Measurements from ENCODE around the gene ZNF701.
A peak's percentile ranks its signal among the peaks of the same experiment; 100 is the strongest.
"Not testable (repeated sequence)": the region's sequence is repeated elsewhere in the genome, so short reads cannot be mapped to it uniquely, and the experiment has no call there.

ZNF701 gene

DNA sequence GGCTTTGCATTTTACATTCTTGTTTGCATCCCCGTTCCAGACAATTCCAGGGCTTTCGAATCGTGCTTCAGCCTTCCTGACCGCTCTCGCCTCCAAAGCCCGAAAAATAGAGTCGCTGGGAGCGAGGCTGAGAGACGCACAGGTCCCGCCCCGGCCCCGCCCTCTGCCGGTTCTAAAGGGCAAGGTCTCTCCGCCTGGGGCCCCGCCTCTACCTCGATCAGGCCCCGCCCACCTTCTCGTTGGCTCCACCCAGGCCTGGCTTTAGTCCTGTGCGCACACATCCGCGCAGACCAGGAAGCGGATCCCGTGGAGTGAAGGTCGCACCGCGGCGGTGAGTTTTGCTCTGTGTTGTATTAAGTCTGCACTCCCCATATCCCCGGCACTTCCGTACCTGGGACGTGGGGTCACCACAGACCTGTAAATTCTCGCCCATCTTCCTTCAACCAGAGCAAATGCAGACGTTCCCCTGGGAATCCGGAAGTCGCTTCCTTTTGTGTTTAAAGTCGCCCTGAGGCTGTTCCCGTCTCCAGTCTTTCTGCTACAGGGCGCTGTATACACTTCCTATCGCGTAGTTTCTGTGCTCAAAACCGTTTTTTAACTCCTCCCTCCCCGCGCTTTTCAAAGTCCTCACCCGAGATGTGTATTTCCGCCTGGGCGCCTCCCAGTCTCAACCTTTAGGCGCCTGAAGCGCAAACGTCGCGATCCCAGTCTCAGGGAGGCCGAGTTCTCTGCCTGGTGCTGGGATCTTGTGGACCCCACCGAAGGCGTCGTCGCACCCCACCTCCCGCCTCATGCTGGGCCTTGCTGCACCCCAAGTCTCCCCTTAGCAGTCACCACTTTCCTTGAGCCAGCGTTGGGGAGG lies at the start of gene ZNF701:
TSS of gene ZNF701 (plus strand) at position 288 of the 862 bp plus-strand sequence. CDS start 3,861 bp downstream, outside the sequence.
- peak; percentile 93 for DNase-seq

DNA sequence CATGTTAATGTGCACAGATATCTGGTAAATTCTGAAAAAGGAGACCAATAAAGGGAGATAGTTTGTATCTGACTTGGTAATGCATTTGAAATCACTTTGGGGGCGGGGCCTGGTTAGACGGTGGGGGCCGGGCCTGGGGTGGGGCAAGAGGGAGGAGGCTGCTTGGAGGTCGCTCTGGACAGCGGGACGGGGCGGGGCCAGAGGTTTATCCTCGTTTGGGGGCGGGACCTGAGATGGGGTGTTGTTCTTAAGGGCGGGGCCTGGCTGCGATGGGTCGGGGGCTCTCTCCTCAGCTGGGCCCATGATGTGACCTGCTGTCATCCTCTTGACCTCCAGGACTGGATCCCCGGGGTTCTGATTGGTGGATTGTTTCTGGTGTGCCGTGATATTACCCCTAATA lies 47.5 kb upstream of the ZNF701 start:
- no peak for DNase-seq

DNA sequence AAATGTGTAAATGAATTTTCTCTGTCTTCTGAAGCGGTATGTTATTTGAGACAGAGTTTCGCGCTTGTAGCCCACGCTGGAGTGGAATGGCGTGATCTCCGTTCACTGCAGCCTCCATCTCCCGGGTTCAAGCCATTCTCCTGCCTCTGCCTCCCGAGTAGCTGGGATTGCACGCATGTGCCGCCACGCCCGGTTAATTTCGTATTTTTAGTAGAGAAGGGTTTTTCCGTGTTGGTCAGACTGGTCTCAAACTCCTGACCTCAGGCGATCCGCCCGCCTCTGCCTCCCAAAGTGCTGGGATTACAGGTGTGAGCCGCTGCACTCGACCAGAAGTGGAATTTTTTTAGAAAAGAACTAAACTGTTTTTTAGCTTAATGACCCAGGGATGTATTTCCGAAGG lies 46.0 kb upstream of the ZNF701 start:
- no peak for DNase-seq

DNA sequence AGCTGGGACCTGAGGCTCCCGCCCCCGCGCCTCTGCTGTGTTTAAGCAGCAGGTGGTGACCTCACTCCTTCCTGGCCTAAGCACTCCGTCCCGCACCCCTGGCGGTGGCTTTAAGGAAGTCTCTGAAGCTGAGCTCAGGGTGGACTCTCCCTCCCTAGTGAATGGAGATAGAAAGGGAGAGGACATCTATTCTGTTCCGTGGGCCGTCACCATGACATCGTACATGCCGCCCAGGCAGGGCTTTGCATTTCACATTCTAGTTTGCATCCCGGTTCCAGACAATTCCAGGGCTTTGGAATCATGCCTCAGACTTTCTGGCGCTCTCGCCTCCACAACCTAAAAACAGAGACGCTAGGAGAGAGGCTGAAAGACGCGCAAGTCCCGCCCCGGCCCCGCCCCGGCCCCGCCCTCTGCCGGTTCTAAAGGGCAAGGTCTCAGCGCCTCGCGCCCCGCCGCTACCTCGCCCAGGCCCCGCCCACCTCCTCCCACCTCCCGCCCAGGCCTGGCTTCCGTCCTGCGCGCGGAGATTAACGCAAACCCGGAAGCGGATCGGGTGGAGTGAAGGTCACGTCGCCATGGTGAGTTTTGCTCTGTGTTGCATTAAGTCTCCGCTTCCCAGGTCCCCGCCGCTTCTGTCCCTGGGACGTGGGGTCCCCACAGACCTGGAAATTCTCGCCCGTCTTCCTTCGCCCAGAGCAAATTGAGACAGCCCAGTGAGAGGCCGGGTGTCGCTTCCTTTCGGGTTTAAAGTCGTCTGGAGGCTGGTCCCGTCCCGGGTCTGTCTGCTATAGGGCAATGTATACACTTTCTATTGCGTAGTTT lies 42.7 kb upstream of the ZNF701 start, which contains the start of gene ZNF808:
TSS of gene ZNF808 (plus strand) at position 535 of the 822 bp plus-strand sequence. CDS start 15,617 bp downstream, outside the sequence.
- DNase-seq: peak; percentile 99

DNA sequence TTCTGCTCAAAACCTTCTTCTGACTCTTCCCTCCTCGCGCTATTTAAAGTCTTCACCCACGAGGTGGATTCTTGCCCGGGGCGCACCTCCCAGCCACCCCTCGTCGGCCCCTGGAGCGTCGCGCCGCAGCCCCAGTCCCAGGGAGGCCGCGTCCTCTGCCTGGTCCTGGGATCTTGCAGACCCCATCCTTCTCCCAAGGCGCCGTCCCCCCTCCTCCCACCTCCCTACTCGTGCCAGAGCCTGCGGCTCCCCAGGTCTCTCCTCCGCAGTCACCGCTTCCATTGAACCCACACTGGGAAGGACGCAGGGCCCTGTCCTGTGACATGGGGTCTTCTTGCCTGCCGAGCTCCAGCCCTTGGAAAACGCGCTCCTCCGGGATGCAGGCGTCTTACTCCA lies 42.1 kb upstream of the ZNF701 start:
- no peak for DNase-seq

DNA sequence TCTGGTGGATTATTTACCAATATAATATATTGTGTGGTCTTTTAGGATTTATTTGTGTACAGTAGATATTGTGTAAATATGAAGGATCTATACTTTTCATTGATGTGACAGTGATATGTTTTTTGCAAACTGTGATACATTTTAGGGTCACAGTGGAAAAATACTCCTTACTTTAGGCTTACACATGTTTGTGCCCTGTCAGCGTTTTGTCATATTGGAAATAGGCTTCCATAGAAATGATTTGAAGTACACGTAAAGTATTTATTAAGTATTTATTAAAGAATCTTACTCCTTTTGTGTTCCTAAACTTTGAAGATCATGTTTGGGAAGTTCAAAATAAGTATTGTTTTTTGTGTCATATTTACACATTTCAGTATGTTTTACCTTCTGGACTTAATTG lies 37.6 kb upstream of the ZNF701 start:
- no peak for DNase-seq

DNA sequence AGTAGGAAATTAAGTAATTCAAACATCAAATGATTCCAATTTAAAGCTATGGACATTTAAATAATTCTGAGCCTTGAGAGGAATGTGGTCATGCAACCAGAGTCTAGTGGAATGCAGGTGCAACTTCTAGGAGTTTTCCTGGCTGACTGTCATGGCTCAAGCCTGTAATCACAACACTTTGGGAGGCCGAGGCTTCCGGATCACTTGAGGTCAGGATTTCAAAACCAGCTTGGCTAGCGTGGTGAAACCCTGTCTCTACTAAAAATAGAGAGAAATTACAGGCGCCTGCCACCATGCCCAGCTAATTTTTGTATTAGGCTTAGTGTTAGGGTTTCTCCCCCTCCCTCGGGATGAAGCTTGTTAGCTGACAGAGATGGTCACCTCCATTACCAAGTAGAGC lies 36.2 kb upstream of the ZNF701 start:
- no peak for DNase-seq

DNA sequence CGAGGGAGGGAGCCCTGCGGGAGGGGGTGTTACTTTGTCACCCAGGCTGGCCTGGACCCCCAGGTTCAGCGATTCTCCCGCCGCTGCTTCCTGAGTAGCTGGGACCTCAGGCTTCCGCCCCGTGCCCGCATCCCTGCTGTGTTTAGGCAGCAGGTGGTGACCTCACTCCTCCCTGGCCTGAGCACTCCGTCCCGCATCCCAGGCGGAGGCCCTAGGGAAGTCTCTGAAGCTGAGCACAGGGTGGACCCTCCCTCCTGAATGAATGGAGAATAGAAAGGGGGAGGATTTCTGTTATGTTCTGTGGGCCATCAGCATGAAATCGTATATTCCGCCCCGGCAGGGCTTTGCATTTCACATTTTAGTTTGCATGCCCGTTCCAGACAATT lies 34.7 kb upstream of the ZNF701 start:
- DNase-seq: peak; percentile 4

DNA sequence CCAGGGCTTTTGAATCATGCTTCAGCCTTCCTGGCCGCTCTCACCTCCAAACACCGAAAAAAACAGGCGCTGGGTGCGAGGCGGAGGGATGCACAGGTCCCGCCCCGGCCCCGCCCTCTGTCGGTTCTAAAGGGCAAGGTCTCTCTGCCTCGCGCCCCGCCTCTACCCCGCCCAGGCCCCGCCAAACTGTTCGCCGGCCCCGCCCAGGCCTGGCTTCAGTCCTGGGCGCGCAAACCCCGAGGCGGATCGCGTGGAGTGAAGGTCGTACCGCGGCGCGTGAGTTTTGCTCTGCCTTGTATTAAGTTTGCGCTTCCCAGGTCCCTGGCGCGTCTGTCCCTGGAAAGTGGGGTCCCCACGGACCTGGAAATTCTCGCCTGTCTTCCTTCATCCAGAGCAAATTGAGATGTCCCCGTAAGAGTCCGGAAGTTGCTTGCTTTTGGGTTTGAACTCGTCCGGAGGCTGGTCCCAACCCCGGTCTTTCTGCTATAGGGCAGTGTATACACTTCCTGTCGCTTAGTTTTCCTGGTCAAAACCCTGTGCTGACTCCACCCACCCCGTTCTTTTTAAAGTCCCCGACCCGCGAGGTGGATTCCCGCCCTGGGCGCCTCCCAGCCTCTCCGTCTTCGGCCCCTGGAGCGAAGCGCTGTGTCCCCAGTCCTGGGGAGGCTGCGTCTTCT lies 34.2 kb upstream of the ZNF701 start:
- DNase-seq: peak; percentile 92

DNA sequence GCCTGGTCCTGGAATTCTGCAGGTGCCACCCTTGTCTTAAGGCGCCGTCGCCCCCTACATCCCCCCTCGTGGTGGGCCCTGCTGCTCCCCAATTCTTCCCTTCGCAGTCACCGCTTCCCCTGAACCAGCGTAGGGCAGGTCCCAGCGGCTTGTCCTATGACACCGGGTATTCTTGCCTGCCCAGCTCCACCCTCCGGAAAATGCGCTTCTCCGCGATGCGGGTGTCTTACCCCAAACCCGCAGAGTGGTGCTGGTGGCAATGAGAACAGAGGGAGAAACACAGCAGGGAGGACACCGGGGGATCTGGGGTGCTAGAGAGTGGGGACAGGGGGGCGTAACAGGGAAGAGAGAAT lies 33.7 kb upstream of the ZNF701 start:
- DNase-seq: no peak

DNA sequence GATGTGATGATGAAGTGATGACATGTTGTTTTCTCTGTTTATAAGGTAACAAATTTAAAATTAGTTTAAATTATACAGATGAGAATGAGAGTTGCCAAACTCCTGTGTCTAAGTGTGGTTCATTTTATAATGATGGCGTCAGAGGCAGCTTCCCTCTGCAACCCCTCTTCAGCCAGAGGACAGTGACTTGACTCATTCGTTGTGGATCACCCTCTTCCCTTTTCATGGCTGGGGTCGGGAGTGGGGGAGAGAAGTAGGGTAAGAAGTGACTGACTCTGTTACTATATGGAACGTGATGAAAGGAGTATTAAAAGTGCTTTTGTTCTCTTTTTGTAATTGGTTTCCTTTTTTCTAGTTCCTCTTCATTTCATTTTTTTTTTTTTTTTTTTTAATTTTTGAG lies 31.3 kb upstream of the ZNF701 start:
- not testable (repeated sequence) for DNase-seq

DNA sequence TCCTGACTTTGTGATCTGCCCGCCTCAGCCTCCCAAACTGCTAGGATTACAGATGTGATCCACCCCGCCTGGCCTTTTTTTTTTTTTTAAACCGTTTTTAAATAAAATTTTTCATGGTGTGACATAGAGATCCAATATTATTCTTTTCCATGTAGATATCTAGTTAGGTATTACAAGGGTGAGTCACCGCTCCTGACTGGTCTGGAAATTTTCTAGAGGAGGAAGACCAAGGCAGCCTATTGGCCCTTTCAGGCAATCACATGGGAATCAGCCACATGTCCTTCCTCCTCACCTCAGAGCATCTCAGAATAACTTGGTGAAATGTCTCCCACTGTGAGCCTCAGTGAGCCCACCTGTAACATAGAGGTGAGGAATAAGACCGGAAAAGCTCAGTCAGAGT lies 28.9 kb upstream of the ZNF701 start:
- not testable (repeated sequence) for DNase-seq

DNA sequence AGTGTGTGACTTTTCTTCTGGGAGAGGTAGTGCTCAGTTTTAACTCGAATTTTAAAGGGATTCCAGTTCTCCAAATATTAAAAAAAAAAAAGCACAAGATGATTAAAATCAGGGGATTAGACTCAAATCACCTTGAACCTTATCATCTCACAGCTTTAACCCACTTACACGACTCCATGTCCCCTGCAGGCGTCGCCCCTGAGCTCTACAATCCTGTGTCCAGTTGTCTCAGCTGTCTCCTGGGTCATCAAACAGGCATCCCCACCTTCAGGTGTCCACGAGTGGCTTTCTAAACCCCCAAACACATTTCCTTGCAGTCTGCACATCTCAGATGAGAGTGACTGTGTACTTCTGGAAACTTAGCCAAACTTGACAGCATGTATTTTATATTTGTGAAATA lies 28.5 kb upstream of the ZNF701 start:
- no peak for DNase-seq

DNA sequence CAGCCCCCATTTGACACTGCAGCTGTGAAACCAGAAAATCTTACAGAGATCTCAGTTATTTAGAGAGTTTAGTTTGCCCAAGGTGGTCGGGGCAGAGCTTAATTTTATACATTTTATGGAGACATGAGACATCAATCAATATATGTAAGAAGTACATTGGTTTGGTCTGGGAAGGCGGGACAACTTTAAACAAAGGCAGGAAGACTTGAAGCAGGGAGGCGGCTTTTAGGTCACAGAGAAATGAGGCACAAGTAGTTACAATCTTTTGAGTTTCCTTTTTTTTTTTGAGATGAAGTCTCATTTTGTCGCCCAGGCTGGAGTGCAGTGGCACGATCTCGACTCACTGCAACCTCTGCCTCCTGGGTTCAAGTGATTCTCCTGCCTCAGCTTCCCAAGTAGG lies 27.5 kb upstream of the ZNF701 start:
- DNase-seq: not testable (repeated sequence)

DNA sequence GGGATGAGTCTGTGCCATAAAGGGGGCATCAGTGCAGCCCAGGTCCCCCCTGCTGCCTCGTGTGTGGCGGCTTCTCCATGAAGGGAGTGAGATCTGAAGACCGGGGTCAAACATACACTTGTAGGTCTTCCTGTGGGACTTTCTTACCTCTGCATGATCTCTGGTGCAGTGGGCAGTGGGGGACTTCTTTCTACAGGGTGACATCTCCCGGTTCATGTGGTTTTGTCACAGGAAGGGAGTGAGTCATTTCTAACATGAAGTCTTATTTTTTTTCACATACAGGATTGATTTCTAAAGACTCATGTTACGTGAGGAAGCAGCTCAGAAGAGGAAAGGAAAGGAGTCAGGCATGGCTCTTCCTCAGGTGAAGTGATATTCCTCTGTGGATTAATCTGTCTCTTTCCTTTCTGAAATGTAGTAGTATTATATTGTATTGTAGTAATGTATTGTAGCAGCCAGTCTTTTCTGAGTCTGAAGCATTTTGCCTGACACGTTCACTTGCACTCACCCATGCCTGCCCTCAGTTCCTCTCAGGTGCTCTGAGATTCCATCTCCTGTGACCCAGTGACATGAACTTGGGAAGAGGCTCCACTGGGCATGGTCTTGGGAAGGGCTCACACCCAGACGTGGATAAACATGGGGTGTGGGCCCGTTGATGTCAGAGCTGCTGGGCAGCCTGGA lies 27.0 kb upstream of the ZNF701 start:
- DNase-seq: no peak

DNA sequence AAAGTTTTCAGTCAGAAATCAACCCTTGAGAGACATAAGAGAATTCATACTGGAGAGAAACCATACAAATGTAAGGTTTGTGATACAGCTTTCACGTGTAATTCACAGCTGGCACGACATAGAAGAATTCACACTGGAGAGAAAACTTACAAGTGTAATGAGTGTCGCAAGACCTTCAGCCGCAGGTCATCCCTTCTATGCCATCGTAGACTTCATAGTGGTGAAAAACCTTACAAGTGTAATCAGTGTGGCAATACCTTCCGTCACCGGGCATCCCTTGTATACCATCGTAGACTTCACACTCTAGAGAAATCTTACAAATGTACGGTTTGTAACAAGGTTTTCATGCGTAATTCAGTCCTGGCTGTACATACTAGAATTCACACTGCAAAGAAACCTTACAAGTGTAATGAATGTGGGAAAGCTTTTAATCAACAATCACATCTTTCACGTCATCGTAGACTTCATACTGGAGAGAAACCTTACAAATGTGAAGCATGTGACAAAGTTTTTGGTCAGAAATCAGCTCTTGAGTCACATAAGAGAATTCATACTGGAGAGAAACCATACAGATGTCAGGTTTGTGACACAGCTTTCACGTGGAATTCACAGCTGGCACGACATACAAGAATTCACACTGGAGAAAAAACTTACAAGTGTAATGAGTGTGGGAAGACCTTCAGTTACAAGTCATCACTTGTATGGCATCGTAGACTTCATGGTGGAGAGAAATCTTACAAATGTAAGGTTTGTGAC lies 15.7 kb upstream of the ZNF701 start:
- DNase-seq: no peak

DNA sequence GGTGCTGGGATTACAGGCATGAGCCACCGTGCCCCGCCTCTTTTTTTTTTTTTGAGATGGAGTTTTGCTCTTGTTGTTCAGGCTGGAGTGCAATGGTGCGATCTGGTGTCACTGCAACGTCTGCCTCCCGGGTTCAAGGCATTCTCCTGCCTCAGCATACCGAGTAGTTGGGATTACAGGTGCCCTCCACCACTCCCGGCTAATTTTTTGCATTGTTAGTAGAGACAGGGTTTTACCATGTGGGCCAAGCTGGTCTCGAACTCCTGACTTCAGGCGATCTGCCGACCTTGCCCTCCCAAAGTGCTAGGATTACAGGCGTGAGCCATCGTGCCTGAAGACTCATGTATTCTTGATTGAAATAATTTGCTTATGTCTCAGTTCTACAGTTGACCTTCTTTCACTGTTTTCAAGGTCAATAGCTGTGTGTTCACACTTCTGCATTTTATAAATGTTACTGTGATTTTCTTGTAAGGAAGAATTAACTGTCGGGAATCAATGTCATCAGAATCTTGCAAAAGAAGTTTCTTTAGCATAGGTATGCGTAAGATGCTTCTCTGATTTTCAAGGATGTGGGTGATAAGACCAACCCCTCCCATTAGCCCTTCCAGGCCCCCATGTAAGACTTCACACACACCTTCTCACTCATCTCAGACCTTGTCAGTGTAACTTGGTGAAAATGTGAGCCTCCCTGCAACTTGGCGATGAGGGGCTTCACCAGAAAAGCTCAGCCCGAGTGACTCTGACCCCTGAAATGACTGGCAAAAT lies 12.7 kb upstream of the ZNF701 start:
- DNase-seq: no peak

DNA sequence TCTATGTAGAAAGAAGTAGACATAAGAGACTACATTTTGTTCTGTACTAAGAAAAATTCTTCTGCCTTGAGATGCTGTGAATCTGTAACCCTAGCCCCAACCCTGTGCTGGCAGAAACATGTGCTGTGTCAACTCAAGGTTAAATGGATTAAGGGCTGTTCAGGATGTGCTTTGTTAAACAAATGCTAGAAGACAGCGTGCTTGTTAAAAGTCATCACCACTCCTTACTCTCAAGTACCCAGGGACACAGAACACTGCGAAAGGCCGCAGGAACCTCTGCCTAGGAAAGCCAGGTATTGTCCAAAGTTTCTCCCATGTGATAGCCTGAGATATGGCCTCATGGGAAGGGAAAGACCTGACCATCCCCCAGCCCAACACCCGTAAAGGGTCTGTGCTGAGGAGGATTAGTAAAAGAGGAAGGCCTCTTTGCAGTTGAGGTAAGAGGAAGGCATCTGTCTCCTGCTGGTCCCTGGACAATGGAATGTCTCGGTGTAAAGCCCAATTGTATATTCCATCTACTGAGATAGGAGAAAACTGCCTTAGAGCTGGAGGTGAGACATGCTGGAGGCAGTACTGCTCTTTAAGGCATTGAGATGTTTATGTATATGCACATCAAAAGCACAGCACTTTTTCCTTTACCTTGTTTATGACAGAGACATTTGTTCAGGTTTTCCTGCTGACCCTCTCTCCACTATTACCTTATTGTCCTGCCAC lies 11.2 kb upstream of the ZNF701 start:
- not testable (repeated sequence) for DNase-seq

DNA sequence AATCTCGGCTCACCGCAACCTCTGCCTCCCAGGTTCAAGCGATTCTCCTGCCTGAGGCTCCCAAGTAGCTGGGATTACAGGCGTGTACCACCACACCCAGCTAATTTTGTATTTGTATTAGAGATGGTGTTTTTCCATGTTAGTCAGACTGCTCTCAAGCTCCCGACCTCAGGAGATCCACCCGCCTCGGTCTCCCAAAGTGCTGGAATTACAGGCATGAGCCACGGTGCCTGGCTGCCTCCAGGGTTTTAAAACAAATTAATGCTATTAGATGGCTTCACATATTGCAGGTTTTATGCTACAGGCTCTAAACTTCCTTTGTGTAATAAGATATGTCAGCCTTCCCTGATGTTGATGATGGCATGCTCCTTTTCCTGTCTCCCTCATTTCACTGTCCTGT lies 8.5 kb upstream of the ZNF701 start:
- DNase-seq: not testable (repeated sequence)

DNA sequence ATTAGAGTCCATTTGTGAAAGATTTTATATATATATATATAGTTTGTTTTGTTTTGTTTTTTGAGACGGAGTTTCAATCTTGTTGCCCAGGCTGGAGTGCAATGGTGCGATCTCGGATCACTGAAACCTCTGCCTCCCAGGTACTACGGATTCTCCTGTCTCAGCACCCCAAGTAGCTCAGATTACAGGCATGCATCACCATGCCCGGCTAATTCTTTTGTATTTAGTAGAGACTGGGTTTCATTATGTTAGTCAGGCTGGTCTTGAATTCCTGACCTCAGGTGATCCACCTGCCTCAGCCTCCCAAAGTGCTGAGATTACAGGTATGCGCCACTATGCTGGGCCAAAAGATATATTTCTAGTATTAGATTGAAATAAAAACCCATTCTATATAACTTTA lies 4.0 kb upstream of the ZNF701 start:
- no peak for DNase-seq

DNA sequence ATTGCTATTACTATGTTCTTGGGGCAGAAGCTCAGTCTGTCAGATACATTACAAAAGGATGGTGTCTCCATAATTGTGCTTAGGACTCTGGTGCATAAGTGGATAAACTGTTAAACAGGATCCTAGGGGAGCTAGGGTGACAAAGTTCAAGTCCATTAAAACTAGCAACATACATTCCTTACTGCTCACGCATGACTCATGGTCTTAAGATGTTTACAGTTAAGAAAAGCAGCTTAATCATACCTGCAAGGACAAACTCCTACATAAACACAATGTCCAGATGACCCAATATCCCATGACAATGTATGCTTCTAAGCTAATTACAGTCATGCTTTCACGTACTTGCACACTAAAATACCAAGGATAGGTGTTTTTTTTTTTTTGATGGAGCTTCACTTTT lies 3.5 kb upstream of the ZNF701 start:
- DNase-seq: no peak

Measured in stimulated activated CD4-positive, alpha-beta T cell treated with anti-CD3 and anti-CD28 coated beads, Interleukin-12 subunit alpha, Interleukin-12 subunit beta, amount 100 ng/mL, for 4 hours (primary cell).